Measurements from ENCODE around the gene KRT5.
A peak's percentile ranks its signal among the peaks of the same experiment; 100 is the strongest.
"Not testable (repeated sequence)": the region's sequence is repeated elsewhere in the genome, so short reads cannot be mapped to it uniquely, and the experiment has no call there.

The KRT5 gene

GRCh38 chr12:52518574-52519386 is 1.4 kb downstream of the KRT5 start:
- DNase-seq, result no peak

- no peak for DNase-seq
Observed at GRCh38 chr12:52517888-52518287, 2.3 kb downstream of the KRT5 start.

GRCh38 chr12:52517005-52517835 is 3.0 kb downstream of the KRT5 start:
- no peak for DNase-seq

- no peak for DNase-seq
Observed at GRCh38 chr12:52515927-52516831, 4.0 kb downstream of the KRT5 start.

GRCh38 chr12:52515319-52515646 is 4.9 kb downstream of the KRT5 start:
- no peak for DNase-seq

GRCh38 chr12:52514471-52515318 is 5.5 kb downstream of the KRT5 start:
- DNase-seq, result no peak

- DNase-seq, result no peak
Observed at GRCh38 chr12:52513736-52514135, 6.5 kb downstream of the KRT5 start.

- DNase-seq, result no peak
Observed at GRCh38 chr12:52508211-52508610, 12.0 kb downstream of the KRT5 start.

GRCh38 chr12:52506858-52507715 is 13.1 kb downstream of the KRT5 start:
- DNase-seq, result no peak

GRCh38 chr12:52502877-52503276 is 17.3 kb downstream of the KRT5 start:
- DNase-seq, result no peak

- DNase-seq, result no peak
Observed at GRCh38 chr12:52501490-52501889, 18.7 kb downstream of the KRT5 start.

- DNase-seq, result not testable (repeated sequence)
Observed at GRCh38 chr12:52500574-52500973, 19.6 kb downstream of the KRT5 start.

- no peak for DNase-seq
Observed at GRCh38 chr12:52499806-52500560, 20.2 kb downstream of the KRT5 start.

GRCh38 chr12:52498946-52499345 is 21.2 kb downstream of the KRT5 start:
- DNase-seq, result no peak

GRCh38 chr12:52497975-52498374 is 22.2 kb downstream of the KRT5 start:
- DNase-seq, result no peak

GRCh38 chr12:52496590-52497071 is 23.6 kb downstream of the KRT5 start:
- no peak for DNase-seq

GRCh38 chr12:52496054-52496453 is 24.1 kb downstream of the KRT5 start:
- no peak for DNase-seq

GRCh38 chr12:52495389-52495788 is 24.8 kb downstream of the KRT5 start:
- peak; percentile 83 for DNase-seq

- no peak for DNase-seq
Observed at GRCh38 chr12:52494518-52494917, 25.7 kb downstream of the KRT5 start.

- no peak for DNase-seq
Observed at GRCh38 chr12:52494100-52494499, 26.1 kb downstream of the KRT5 start.

Measured in NCI-H524 treated with DMSO at 0.1 percent for 48 hours (cell line).